Measurements from ENCODE around the gene PRTFDC1. TPM values are rescaled to one million over a fixed set of nuclear protein-coding genes. Genes with fewer than 3 reads are reported as not detected.

PRTFDC1 gene
- total RNA-seq, 2 donors from 2014 or later, result 14.5 to 18.3 TPM

DNA sequence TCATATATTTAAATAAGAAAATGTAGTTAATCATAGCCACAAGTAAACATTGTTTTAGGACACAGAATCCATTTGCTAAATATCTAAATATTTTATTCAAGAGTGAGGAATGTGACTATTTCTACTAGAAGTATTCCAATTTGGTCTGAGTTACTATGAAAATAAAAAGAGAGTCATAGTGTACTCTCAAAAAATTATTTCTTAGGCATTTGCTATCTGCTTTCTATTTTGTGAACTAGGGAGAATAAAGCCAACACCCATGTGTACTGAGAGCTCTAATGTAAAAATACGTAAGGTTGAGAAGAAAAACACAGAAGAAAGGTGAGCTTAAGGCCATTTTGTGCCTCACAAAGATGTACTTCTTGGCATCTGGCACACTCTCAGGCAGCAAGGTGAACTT lies 38.3 kb downstream of the PRTFDC1 start:
- H3K4me3 Mint-ChIP-seq, result no peak overlapping the region
- no peak for TF ChIP-seq CTCF (conservative IDR thresholded peaks at IDR 0.05)
- H3K27me3 Mint-ChIP-seq (ENCODE audit: insufficient read depth), result no peaks in the 10 kb centered on the region
- H3K27ac Mint-ChIP-seq, result no peak overlapping the region
- no peak for DNase-seq
- peaks cover 9% of the 10 kb centered on the region for H3K4me1 Mint-ChIP-seq
- Histone ChIP-seq H3K27me3 (ENCODE audit: control insufficient read depth, insufficient read depth, low read length, poor library complexity, severe bottlenecking) (no peaks in the 10 kb centered on the region), H3K9me3 (ENCODE audit: control insufficient read depth, low read length) (no peaks in the 10 kb centered on the region), H3K27ac (ENCODE audit: low read depth, low read length) (no peak overlapping the region), H3K4me1 (ENCODE audit: control insufficient read depth, insufficient read depth, low read length) (peaks cover 12% of the 10 kb centered on the region), H3K4me3 (ENCODE audit: low read length) (no peak overlapping the region), H3K9ac (ENCODE audit: extremely low read depth, low read length, poor library complexity, severe bottlenecking) (no peak overlapping the region), H3K36me3 (ENCODE audit: control insufficient read depth, insufficient read depth, low read length) (no peaks in the 10 kb centered on the region)
- no peaks in the 10 kb centered on the region for H3K36me3 Mint-ChIP-seq (ENCODE audit: low read depth)
- H3K9me3 Mint-ChIP-seq, result no peaks in the 10 kb centered on the region
- WGBS, 2 experiments (ENCODE audit: insufficient coverage in 1 of 2, insufficient read length in 1 of 2), result 86 to 100% methylated on average over 1 of the region's 1 CpG

DNA sequence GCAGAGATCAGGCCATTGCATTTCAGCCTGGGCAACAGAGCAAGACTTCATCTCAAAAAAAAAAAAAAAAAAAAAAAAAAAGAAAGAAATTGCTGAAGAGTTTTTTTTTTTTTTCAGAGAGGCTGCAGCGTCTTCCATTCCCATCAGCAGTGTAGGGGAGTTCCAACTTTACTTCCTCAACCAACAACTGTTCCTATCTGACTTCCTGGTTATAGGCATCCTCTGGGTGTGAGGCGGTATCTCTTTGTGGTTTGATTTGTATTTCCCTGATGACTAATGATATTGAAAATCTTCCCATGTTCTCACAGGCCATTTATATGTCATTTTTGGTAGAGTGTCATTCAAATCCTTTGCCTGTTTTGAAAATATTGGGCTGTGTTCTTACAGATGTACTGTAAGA lies 40.2 kb downstream of the PRTFDC1 start:
- no CpG with 5 or more reads among the region's 2 CpGs for WGBS, 2 experiments (ENCODE audit: insufficient coverage in 1 of 2, insufficient read length in 1 of 2)
- no peak for TF ChIP-seq CTCF (conservative IDR thresholded peaks at IDR 0.05)
- H3K9ac ChIP-seq (ENCODE audit: extremely low read depth, low read length, poor library complexity, severe bottlenecking), result no peak overlapping the region

GRCh38 chr10:24911029-24911428 lies 41.4 kb downstream of the PRTFDC1 start:
- no peaks in the 10 kb centered on the region for H3K27me3 Mint-ChIP-seq (ENCODE audit: insufficient read depth)
- 100% methylated on average over 1 to 2 of the region's 2 CpGs for WGBS, 2 experiments (ENCODE audit: insufficient coverage in 1 of 2, insufficient read length in 1 of 2)

More for the DNA sequence above, 40.2 kb downstream of the PRTFDC1 start:
- no peak overlapping the region for H3K27ac Mint-ChIP-seq
- Histone ChIP-seq H3K27ac (ENCODE audit: low read depth, low read length) (no peak overlapping the region), H3K36me3 (ENCODE audit: control insufficient read depth, insufficient read depth, low read length) (no peaks in the 10 kb centered on the region), H3K4me3 (ENCODE audit: low read length) (no peak overlapping the region), H3K4me1 (ENCODE audit: control insufficient read depth, insufficient read depth, low read length) (peaks cover 18% of the 10 kb centered on the region), H3K9me3 (ENCODE audit: control insufficient read depth, low read length) (no peaks in the 10 kb centered on the region), H3K27me3 (ENCODE audit: control insufficient read depth, insufficient read depth, low read length, poor library complexity, severe bottlenecking) (no peaks in the 10 kb centered on the region)
- DNase-seq, result no peak
- H3K9me3 Mint-ChIP-seq, result no peaks in the 10 kb centered on the region
- peaks cover 17% of the 10 kb centered on the region for H3K4me1 Mint-ChIP-seq
- H3K4me3 Mint-ChIP-seq, result no peak overlapping the region
- no peaks in the 10 kb centered on the region for H3K36me3 Mint-ChIP-seq (ENCODE audit: low read depth)
- H3K27me3 Mint-ChIP-seq (ENCODE audit: insufficient read depth), result no peaks in the 10 kb centered on the region

More at GRCh38 chr10:24911029-24911428, 41.4 kb downstream of the PRTFDC1 start:
- no peaks in the 10 kb centered on the region for H3K36me3 ChIP-seq (ENCODE audit: control insufficient read depth, insufficient read depth, low read length)
- H3K9me3 ChIP-seq (ENCODE audit: control insufficient read depth, low read length), result no peaks in the 10 kb centered on the region
- peaks cover 4% of the 10 kb centered on the region for H3K36me3 Mint-ChIP-seq (ENCODE audit: low read depth)
- H3K9ac ChIP-seq (ENCODE audit: extremely low read depth, low read length, poor library complexity, severe bottlenecking), result no peak overlapping the region
- peaks cover 17% of the 10 kb centered on the region for H3K4me1 Mint-ChIP-seq
- no peak overlapping the region for H3K4me3 Mint-ChIP-seq
- H3K4me1 ChIP-seq (ENCODE audit: control insufficient read depth, insufficient read depth, low read length), result peaks cover 18% of the 10 kb centered on the region
- H3K27me3 ChIP-seq (ENCODE audit: control insufficient read depth, insufficient read depth, low read length, poor library complexity, severe bottlenecking), result no peaks in the 10 kb centered on the region
- no peak for DNase-seq
- no peak for TF ChIP-seq CTCF (conservative IDR thresholded peaks at IDR 0.05)
- H3K27ac Mint-ChIP-seq, result no peak overlapping the region
- no peak overlapping the region for H3K4me3 ChIP-seq (ENCODE audit: low read length)
- peaks cover 2% of the 10 kb centered on the region for H3K9me3 Mint-ChIP-seq
- H3K27ac ChIP-seq (ENCODE audit: low read depth, low read length), result no peak overlapping the region

Measured in endodermal cell (in vitro differentiated cells).